K562 (cell line): ENCODE results near the gene EXOC3L2. TPM values are rescaled to one million over a fixed set of nuclear protein-coding genes. Genes with fewer than 3 reads are reported as not detected.

Experiments
- ATAC-seq: fragments of 200-7000 bp; cut with Tn5 transposase; 3 replicates; pipeline ENCODE4 v1.9.1; 2020; ENCODE audit warnings: moderate library complexity
- BruUV-seq: library from RNA; stranded (reverse); fragments of 400-500 nt; replicated peaks from 2 replicates; lab custom pipeline; 2021; lab: Mats Ljungman, UMichigan
- CTCF ChIA-PET: fragments of 300-600 bp; formaldehyde crosslinking; extraction: SDS; loops from one replicate; lab custom pipeline; 2021; ENCODE audit warnings: low intra/inter-chr PET ratio; lab: Yijun Ruan, JAX
- POLR2A ChIA-PET: fragments of 300-600, 350-650 bp; sonication (Branson Sonifier 250); formaldehyde crosslinking; extraction: SDS; loops from one replicate; lab custom pipeline; 2021; ENCODE audit warnings: antibody characterized with exemption, inconsistent platforms; lab: Yijun Ruan, JAX
- DNase-seq, 4 experiments: peaks; one replicate each; pipeline versions ENCODE4 v3.0.0 to v3.0.0-alpha.2; 2011 to 2018; ENCODE audit warnings: low spot score in 3 of 4, mixed read lengths in 3 of 4; ENCODE audit errors: extremely low read depth in 1 of 4
- FAIRE-seq: peaks from 2 replicates; lab custom pipeline; 2011; peaks lifted over from hg19 to GRCh38; lab: Jason Lieb, UNC
- H2AFZ ChIP-seq: 2 replicates; pipeline ENCODE4 v1.6.0; 2011; ENCODE audit warnings: low read depth, low read length, control low read depth, inconsistent platforms
- H3K27ac ChIP-seq: fragments of 200-600 bp; 3 replicates; pipeline ENCODE4 v1.8.0; 2011; ENCODE audit warnings: low read depth, mild to moderate bottlenecking, control low read depth, inconsistent platforms, low read length, moderate library complexity, mixed read lengths; ENCODE audit errors: extremely low read depth
- H3K27me3 ChIP-seq, 2 experiments: fragments of 300-600 bp in 1 of 2; 2 replicates in 1 of 2; 3 replicates in 1 of 2; pipeline versions ENCODE4 v1.6.0 to v1.8.0; 2011; ENCODE audit warnings: inconsistent platforms in 2 of 2, low read length in 2 of 2, mild to moderate bottlenecking in 1 of 2, mixed read lengths in 1 of 2, moderate library complexity in 1 of 2; ENCODE audit not compliant: control insufficient read depth in 2 of 2, insufficient read depth in 2 of 2
- H3K36me3 ChIP-seq: fragments of 300-600 bp; 3 replicates; pipeline ENCODE4 v1.8.0; 2011; ENCODE audit warnings: mild to moderate bottlenecking, low read length, inconsistent platforms; ENCODE audit not compliant: control insufficient read depth, insufficient read depth
- H3K4me1 ChIP-seq, 2 experiments: fragments of 200-600 bp in 1 of 2; replicated peaks in 1 of 2; 2 replicates in 1 of 2; 3 replicates in 1 of 2; pipeline versions ENCODE4 v1.5.1 to v1.8.0; 2011; ENCODE audit warnings: inconsistent platforms in 2 of 2, low read length in 2 of 2, mild to moderate bottlenecking in 1 of 2, mixed read lengths in 1 of 2, moderate library complexity in 1 of 2; ENCODE audit not compliant: control insufficient read depth in 2 of 2, insufficient read depth in 2 of 2
- H3K4me2 ChIP-seq: 2 replicates; pipeline ENCODE4 v1.6.1; 2011; ENCODE audit warnings: low read length, control low read depth, inconsistent platforms, mixed read lengths; ENCODE audit not compliant: insufficient read depth
- H3K4me3 ChIP-seq: fragments of 200-600 bp; sonication (generic), shearing (Covaris generic); 2 replicates; pipeline ENCODE4 v1.5.1; 2016; ENCODE audit warnings: control low read depth, inconsistent platforms
- H3K79me2 ChIP-seq: fragments of 200-600 bp; 3 replicates; pipeline ENCODE4 v1.8.0; 2011; ENCODE audit warnings: low read length, inconsistent platforms; ENCODE audit not compliant: control insufficient read depth, insufficient read depth
- H3K9ac ChIP-seq, 2 experiments: 2 replicates each; pipeline versions ENCODE4 v1.6.0 to v1.6.1; 2011; ENCODE audit warnings: low read depth in 2 of 2, low read length in 2 of 2, control low read depth in 1 of 2, inconsistent platforms in 1 of 2, mild to moderate bottlenecking in 1 of 2, mixed read lengths in 1 of 2; ENCODE audit not compliant: insufficient read depth in 1 of 2
- H3K9me1 ChIP-seq: one replicate; pipeline ENCODE4 v1.6.0; 2011; ENCODE audit warnings: inconsistent platforms, mild to moderate bottlenecking, low read length, moderate library complexity; ENCODE audit not compliant: control insufficient read depth, insufficient read depth
- H3K9me3 ChIP-seq: replicated peaks from 2 replicates; pipeline ENCODE4 v1.5.1; 2011; ENCODE audit warnings: low read depth, low read length, inconsistent platforms; ENCODE audit not compliant: control insufficient read depth, insufficient read depth
- H4K20me1 ChIP-seq: replicated peaks from 2 replicates; pipeline ENCODE4 v1.6.1; 2011; ENCODE audit warnings: low read length, inconsistent platforms, mixed read lengths; ENCODE audit not compliant: control insufficient read depth, insufficient read depth
- GATAD2B ChIP-seq: fragments of 450-650 bp; IDR thresholded peaks from 2 replicates; pipeline ENCODE4 v1.6.1; 2017; ENCODE audit warnings: mild to moderate bottlenecking, borderline replicate concordance
- LARP7 ChIP-seq: fragments of 450-650 bp; IDR thresholded peaks from 2 replicates; pipeline ENCODE4 v1.6.1; 2016
- LEF1 ChIP-seq: fragments of 450-650 bp; IDR thresholded peaks from 2 replicates; pipeline ENCODE4 v1.6.1; 2016; ENCODE audit warnings: mild to moderate bottlenecking
- PCBP2 ChIP-seq: fragments of 200-400 bp; formaldehyde crosslinking; IDR thresholded peaks from 2 replicates; pipeline ENCODE4 v1.6.1; 2018; ENCODE audit warnings: low read length, low read depth, mild to moderate bottlenecking, moderate library complexity; ENCODE audit not compliant: poor library complexity, severe bottlenecking
- PML ChIP-seq: IDR thresholded peaks from 2 replicates; pipeline ENCODE4 v1.6.1; 2012; ENCODE audit warnings: low read length, inconsistent platforms
- SUPT5H ChIP-seq: fragments of 450-650 bp; IDR thresholded peaks from 2 replicates; pipeline ENCODE4 v1.6.1; 2016
- TEAD1 ChIP-seq, 2 experiments: fragments of 450-650 bp in 1 of 2; sonication (generic) in 1 of 2; formaldehyde crosslinking; IDR thresholded peaks; 2 replicates each; pipeline versions ENCODE4 v1.4.0 to v1.8.0; 2020 to 2022; ENCODE audit warnings: mild to moderate bottlenecking in 2 of 2, missing genetic modification reagents in 1 of 2
- XRCC3 ChIP-seq: fragments of 450-650 bp; IDR thresholded peaks from 2 replicates; pipeline ENCODE4 v1.6.1; 2017; ENCODE audit warnings: mild to moderate bottlenecking, moderate library complexity
- ZBTB7A ChIP-seq: IDR thresholded peaks from 2 replicates; pipeline ENCODE4 v1.6.1; 2011; ENCODE audit warnings: low read depth, mild to moderate bottlenecking, low read length, moderate library complexity, borderline replicate concordance; ENCODE audit not compliant: control insufficient read depth
- ZNF197 ChIP-seq: fragments of 200-800 bp; sonication (Bioruptor generic); IDR thresholded peaks from 2 replicates; pipeline ENCODE4 v1.6.1; 2016; ENCODE audit warnings: low read depth, missing genetic modification characterization, missing compliant biosample characterization
- WGBS: fragments of 100-300 bp; shearing (Covaris generic); methylation state at CpG from one replicate; pipeline ENCODE4 v1.1.6; 2016; ENCODE audit warnings: low coverage, mixed read lengths; ENCODE audit not compliant: insufficient coverage; ENCODE audit errors: missing lambda C conversion rate; 5-methylcytosine and 5-hydroxymethylcytosine counted together
- in situ Hi-C: fragments of 300-500 bp; cut with MboI; formaldehyde crosslinking; loops from 4 replicates; pipeline ENCODE4 v1.15.0; 2018; ENCODE audit warnings: inconsistent platforms, mixed read lengths
- intact Hi-C: fragments of 100-400 bp; cut with micrococcal nuclease; formaldehyde crosslinking; loops from 2 replicates; pipeline ENCODE4 v1.14.2; 2022
- polyA plus RNA-seq, 8 experiments: library from polyadenylated mRNA; depleted of rRNA in 4 of 8; stranded (reverse) in 5 of 8; unstranded in 3 of 8; fragments of >200 nt; fragmentation: Nextera tagmentation in 2 of 8; fragmentation: Illumina TruSeq in 1 of 8; extraction: Ambion mirVana in 2 of 8; extraction: Trizol in 1 of 8; gene quantifications; 2 replicates each; pipeline versions ENCODE4 v1.2.1 to v1.2.3, GENCODE V29; 2011 to 2014; ENCODE audit warnings: inconsistent platforms in 1 of 8, missing spikeins in 1 of 8
- total RNA-seq, 7 experiments: library from RNA; depleted of rRNA in 6 of 7; stranded (reverse); fragments of >200 nt in 6 of 7; fragmentation: Illumina TruSeq in 2 of 7; extraction: Trizol in 2 of 7; gene quantifications; 2 replicates each; pipeline versions ENCODE4 v1.2.1 to v1.2.3, GENCODE V29; 2011 to 2021; ENCODE audit warnings: low replicate concordance in 1 of 7
- TF ChIP-seq, protein P1 (sequence below): fragments of 450-650 bp; IDR thresholded peaks from 2 replicates; pipeline ENCODE4 v1.7.0; 2016; ENCODE audit warnings: borderline replicate concordance
- TF ChIP-seq, protein P2 (sequence below): fragments of 200-800 bp; sonication (Bioruptor generic); IDR thresholded peaks from 2 replicates; pipeline ENCODE4 v1.6.1; 2017; ENCODE audit warnings: missing genetic modification characterization, missing compliant biosample characterization

The EXOC3L2 gene
- total and polyA plus RNA-seq, 9 of the 15 experiments (the other 6 are each of a cell fraction or from before 2014, with no cell fraction given) = 0.31 to 19.0 (median 2.4) TPM

DNA sequence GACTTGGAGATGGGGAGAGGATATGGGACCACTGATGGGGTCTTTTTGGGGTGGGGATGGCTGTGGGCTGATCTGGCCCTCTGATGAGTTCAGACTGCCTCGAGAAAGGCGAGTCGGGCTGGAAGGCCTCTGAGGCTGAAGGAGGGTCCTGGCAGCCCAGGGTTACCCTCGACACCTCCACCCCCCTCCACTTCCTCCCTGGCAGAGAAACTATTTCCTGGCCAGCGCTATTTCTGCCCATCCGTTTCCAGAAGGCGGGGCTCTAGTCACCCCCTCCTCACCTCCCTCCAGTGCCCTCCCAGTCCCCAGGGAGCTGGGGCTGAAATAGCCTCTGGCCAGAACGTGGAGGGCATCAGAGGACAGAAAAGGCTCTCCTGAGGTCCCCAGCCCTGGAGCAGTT, 9.7 kb downstream of the EXOC3L2 start:
- no peak overlapping the region for H2AFZ ChIP-seq
- peak overlapping the region in 1 of 2 experiments; percentile 68; a peak in 2 of 4 replicates for H3K9ac ChIP-seq
- H3K4me2 ChIP-seq = no peak overlapping the region
- intact Hi-C loops = no loop called here
- in situ Hi-C loops = no loop called here
- WGBS = 78% methylated on average over 7 of the region's 8 CpGs
- H4K20me1 ChIP-seq = no peaks in the 10 kb centered on the region
- H3K4me3 ChIP-seq = no peak overlapping the region
- no peak for TF ChIP-seq ZNF197 (CRISPR knock-in tag)
- no peak for TF ChIP-seq ZBTB7A
- no peak for TF ChIP-seq GATAD2B
- TF ChIP-seq XRCC3 = no peak
- TF ChIP-seq, protein P1, sequence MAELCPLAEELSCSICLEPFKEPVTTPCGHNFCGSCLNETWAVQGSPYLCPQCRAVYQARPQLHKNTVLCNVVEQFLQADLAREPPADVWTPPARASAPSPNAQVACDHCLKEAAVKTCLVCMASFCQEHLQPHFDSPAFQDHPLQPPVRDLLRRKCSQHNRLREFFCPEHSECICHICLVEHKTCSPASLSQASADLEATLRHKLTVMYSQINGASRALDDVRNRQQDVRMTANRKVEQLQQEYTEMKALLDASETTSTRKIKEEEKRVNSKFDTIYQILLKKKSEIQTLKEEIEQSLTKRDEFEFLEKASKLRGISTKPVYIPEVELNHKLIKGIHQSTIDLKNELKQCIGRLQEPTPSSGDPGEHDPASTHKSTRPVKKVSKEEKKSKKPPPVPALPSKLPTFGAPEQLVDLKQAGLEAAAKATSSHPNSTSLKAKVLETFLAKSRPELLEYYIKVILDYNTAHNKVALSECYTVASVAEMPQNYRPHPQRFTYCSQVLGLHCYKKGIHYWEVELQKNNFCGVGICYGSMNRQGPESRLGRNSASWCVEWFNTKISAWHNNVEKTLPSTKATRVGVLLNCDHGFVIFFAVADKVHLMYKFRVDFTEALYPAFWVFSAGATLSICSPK = no peak
- TF ChIP-seq SUPT5H = no peak
- no peak for TF ChIP-seq LARP7
- no peak for TF ChIP-seq LEF1
- no peak for TF ChIP-seq PCBP2
- no peak for TF ChIP-seq TEAD1 (CRISPR knock-in tag; IDR thresholded peaks at IDR 0.05)
- no peak for TF ChIP-seq PML
- TF ChIP-seq, protein P2, sequence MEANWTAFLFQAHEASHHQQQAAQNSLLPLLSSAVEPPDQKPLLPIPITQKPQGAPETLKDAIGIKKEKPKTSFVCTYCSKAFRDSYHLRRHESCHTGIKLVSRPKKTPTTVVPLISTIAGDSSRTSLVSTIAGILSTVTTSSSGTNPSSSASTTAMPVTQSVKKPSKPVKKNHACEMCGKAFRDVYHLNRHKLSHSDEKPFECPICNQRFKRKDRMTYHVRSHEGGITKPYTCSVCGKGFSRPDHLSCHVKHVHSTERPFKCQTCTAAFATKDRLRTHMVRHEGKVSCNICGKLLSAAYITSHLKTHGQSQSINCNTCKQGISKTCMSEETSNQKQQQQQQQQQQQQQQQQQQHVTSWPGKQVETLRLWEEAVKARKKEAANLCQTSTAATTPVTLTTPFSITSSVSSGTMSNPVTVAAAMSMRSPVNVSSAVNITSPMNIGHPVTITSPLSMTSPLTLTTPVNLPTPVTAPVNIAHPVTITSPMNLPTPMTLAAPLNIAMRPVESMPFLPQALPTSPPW (CRISPR knock-in tag) = no peak
- no peaks in the 10 kb centered on the region for H3K9me1 ChIP-seq
- ATAC-seq (no peak), DNase-seq (no peak), FAIRE-seq (no peak)
- BruUV-seq = no TSS peak
- H3K27ac ChIP-seq = no peak overlapping the region
- no peaks in the 10 kb centered on the region for H3K27me3 ChIP-seq
- ChIA-PET CTCF (no interaction called here), POLR2A (no interaction called here)
- no peaks in the 10 kb centered on the region for H3K79me2 ChIP-seq
- peaks cover 15% of the 10 kb centered on the region for H3K36me3 ChIP-seq
- peaks cover 0 to 16% of the 10 kb centered on the region in 2 experiments; a peak in 2 of 5 replicates for H3K4me1 ChIP-seq
- no peaks in the 10 kb centered on the region for H3K9me3 ChIP-seq
